Stimulated activated CD8-positive, alpha-beta memory T cell treated with anti-CD3 and anti-CD28 coated beads, Interleukin-4, amount 100 ng/mL, for 4 hours (primary cell): ENCODE data around the gene SLC38A4.
"Not testable (repeated sequence)": the region's sequence is repeated elsewhere in the genome, so short reads cannot be mapped to it uniquely, and the experiment has no call there.

ENCODE experiments used
- DNase-seq, 2 donors: peaks; one replicate each; pipeline ENCODE4 v3.0.0-alpha.2; 2020; ENCODE audit warnings: low read depth in 2 of 2, low spot score in 1 of 2

Gene SLC38A4

GRCh38 chr12:46825591-46826414 lies at the start of gene SLC38A4:
SLC38A4 (minus strand) TSS chr12:46825997; CDS start chr12:46793071, 32,926 bp downstream.
- no peak for DNase-seq

GRCh38 chr12:46875095-46875494 lies 49.3 kb upstream of the SLC38A4 start:
- DNase-seq = no peak

- no peak for DNase-seq
Measured at GRCh38 chr12:46874642-46875041, 48.8 kb upstream of the SLC38A4 start.

- no peak for DNase-seq
Measured at GRCh38 chr12:46872135-46872534, 46.3 kb upstream of the SLC38A4 start.

GRCh38 chr12:46865311-46865710 lies 39.5 kb upstream of the SLC38A4 start:
- DNase-seq = no peak

- DNase-seq = no peak
Measured at GRCh38 chr12:46858368-46858767, 32.6 kb upstream of the SLC38A4 start.

- no peak for DNase-seq
Measured at GRCh38 chr12:46857486-46857885, 31.7 kb upstream of the SLC38A4 start.

GRCh38 chr12:46855760-46856159 lies 30.0 kb upstream of the SLC38A4 start:
- no peak for DNase-seq

GRCh38 chr12:46854188-46854587 lies 28.4 kb upstream of the SLC38A4 start:
- DNase-seq = not testable (repeated sequence)

- not testable (repeated sequence) for DNase-seq
Measured at GRCh38 chr12:46848792-46849191, 23.0 kb upstream of the SLC38A4 start.

- DNase-seq = no peak
Measured at GRCh38 chr12:46847001-46847400, 21.2 kb upstream of the SLC38A4 start.

- DNase-seq = no peak
Measured at GRCh38 chr12:46843811-46844210, 18.0 kb upstream of the SLC38A4 start.

- DNase-seq = no peak
Measured at GRCh38 chr12:46841891-46842290, 16.1 kb upstream of the SLC38A4 start.

GRCh38 chr12:46839964-46840363 lies 14.2 kb upstream of the SLC38A4 start:
- DNase-seq = no peak

GRCh38 chr12:46839232-46839631 lies 13.4 kb upstream of the SLC38A4 start:
- DNase-seq = no peak

GRCh38 chr12:46835785-46836184 lies 10.0 kb upstream of the SLC38A4 start:
- DNase-seq = no peak

GRCh38 chr12:46832130-46832704 lies 6.4 kb upstream of the SLC38A4 start:
- no peak for DNase-seq

GRCh38 chr12:46831335-46832129 lies 5.7 kb upstream of the SLC38A4 start:
- no peak for DNase-seq

- DNase-seq = no peak
Measured at GRCh38 chr12:46830731-46831334, 5.0 kb upstream of the SLC38A4 start.

GRCh38 chr12:46824709-46825108 lies 1.1 kb downstream of the SLC38A4 start:
- no peak for DNase-seq

GRCh38 chr12:46818642-46819041 lies 7.2 kb downstream of the SLC38A4 start:
- no peak for DNase-seq
